ENCODE data around the gene MICU2. TPM values are rescaled to one million over a fixed set of nuclear protein-coding genes. Genes with fewer than 3 reads are reported as not detected.

MICU2 gene
- total RNA-seq, 2 experiments from 2014 or later = 28.0 to 30.5 TPM

DNA sequence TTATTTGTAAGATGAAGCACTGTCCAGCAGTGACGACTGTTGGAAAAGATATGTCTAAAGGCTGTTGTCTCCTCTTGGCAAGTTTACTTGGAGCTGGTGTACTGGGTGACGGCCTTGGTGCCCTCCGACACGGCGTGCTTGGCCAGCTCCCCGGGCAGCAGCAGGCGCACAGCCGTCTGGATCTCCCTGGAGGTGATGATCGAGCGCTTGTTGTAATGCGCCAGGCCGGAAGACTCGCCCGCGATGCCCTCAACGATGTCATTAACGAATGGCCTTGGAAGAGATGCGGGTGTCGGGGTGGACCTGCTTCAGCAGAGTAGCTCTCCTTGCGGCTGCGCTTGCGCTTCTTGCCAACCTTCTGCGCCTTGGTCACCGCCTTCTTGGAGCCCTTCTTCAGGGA is 120.2 kb downstream of the MICU2 start:
- DNase-seq (no peak), ATAC-seq (no peak)
- ChIA-PET CTCF (no interaction called here), POLR2A (no interaction called here)
- no peak overlapping the region for H3K4me3 Mint-ChIP-seq
- H3K4me1 Mint-ChIP-seq (ENCODE audit: low read depth) = no peaks in the 10 kb centered on the region
- H3K27me3 Mint-ChIP-seq = no peaks in the 10 kb centered on the region
- H3K27ac Mint-ChIP-seq = no peak overlapping the region
- intact Hi-C loops (cut with micrococcal nuclease) = no loop called here
- peaks cover 18% of the 10 kb centered on the region for H3K9me3 Mint-ChIP-seq
- H3K36me3 Mint-ChIP-seq (ENCODE audit: low read depth) = peaks cover 12% of the 10 kb centered on the region
- TF ChIP-seq, protein P1, sequence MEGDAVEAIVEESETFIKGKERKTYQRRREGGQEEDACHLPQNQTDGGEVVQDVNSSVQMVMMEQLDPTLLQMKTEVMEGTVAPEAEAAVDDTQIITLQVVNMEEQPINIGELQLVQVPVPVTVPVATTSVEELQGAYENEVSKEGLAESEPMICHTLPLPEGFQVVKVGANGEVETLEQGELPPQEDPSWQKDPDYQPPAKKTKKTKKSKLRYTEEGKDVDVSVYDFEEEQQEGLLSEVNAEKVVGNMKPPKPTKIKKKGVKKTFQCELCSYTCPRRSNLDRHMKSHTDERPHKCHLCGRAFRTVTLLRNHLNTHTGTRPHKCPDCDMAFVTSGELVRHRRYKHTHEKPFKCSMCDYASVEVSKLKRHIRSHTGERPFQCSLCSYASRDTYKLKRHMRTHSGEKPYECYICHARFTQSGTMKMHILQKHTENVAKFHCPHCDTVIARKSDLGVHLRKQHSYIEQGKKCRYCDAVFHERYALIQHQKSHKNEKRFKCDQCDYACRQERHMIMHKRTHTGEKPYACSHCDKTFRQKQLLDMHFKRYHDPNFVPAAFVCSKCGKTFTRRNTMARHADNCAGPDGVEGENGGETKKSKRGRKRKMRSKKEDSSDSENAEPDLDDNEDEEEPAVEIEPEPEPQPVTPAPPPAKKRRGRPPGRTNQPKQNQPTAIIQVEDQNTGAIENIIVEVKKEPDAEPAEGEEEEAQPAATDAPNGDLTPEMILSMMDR (IDR thresholded peaks at IDR 0.05) = no peak

DNA sequence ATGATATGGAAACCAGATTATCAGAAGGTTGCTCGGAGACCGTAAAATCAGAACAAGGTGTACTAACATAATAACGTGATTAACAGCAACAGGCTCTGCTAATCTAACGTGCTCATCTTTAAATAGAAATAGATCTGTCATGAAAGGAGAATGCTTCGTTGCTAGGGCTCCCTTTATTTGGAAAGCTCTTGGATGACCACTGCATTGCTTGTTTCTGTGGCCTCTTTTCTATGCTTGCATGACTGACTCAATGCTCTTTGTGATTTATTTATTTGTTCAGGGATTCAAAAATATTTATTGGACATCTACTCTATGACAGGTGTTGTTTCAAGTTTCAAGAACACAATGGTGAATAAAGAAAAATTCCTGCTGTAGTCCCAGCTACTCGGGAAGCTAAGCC is 122.6 kb downstream of the MICU2 start:
- ATAC-seq = no peak
- POLR2A ChIA-PET = no interaction called here
- TF ChIP-seq, protein P1 (IDR thresholded peaks at IDR 0.05) = no peak
- no peak for DNase-seq
- H3K4me3 Mint-ChIP-seq = no peak overlapping the region
- peaks cover 7% of the 10 kb centered on the region for H3K4me1 Mint-ChIP-seq (ENCODE audit: low read depth)
- intact Hi-C loops (cut with micrococcal nuclease) = no loop called here
- peaks cover 5% of the 10 kb centered on the region for H3K9me3 Mint-ChIP-seq
- H3K27ac Mint-ChIP-seq = no peak overlapping the region
- H3K27me3 Mint-ChIP-seq = no peaks in the 10 kb centered on the region
- CTCF ChIA-PET = interaction anchor here (1.2 kb wide), 1 partner anchor 184 kb away, joined by 6 read pairs; no protein-coding TSS in a partner anchor
- H3K36me3 Mint-ChIP-seq (ENCODE audit: low read depth) = peaks cover 2% of the 10 kb centered on the region

DNA sequence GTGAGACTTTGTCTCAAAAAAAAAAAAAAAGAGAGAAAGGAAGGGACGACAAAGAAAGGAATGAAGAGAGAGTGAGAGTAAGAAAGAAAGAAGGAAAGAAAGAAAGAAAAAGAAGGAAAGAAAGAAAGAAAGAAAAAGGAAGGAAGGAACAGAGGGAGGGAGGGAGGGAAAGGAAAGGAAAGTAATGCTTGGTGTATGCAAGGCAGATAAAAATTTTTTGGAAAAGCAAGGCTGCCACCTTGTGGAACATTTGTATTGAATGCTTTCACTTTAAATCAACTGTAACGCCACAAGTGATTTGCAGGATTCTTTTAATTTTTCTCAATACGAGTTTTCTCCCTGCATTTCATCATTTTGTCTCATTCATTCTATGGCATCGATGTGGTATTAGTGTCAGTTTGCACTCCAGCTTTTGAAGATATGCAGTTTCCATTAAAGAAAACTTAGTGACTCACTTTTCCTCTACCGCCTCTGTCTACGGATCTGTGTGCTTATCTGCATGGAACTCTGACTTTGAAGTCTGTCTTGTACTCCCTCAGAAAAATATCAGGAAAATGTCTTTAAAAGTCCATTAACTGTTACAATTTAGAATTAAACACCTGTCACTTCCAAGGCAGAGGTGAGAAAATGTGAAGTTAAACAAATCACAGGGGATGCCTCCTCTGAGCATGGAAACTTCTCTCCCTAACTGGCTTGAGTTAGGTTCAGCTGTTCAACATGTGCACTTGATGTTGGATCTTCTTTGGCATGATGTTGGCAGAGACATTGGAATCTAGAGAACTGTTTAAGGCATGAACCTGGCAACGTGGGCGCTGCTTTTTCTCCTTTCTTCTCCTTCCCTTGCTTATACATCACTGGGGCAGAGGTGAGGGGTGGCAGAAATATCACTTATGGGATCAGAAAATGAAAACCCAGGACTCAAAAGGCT is 124.8 kb downstream of the MICU2 start:
- POLR2A ChIA-PET = interaction anchor here (0.6 kb wide), 1 partner anchor 313 kb away, joined by 3 read pairs; no protein-coding TSS in a partner anchor
- H3K27ac Mint-ChIP-seq = no peak overlapping the region
- CTCF ChIA-PET = interaction anchor here (0.9 to 5.1 kb wide), 16 partner anchors 9 to 368 kb away, joined by 3 to 95 read pairs (median 4); no protein-coding TSS in a partner anchor
- H3K36me3 Mint-ChIP-seq (ENCODE audit: low read depth) = no peaks in the 10 kb centered on the region
- peak overlapping the region; percentile 7 for H3K4me3 Mint-ChIP-seq
- ATAC-seq = no peak
- TF ChIP-seq, protein P1 (IDR thresholded peaks at IDR 0.05) = peak; percentile 73
- peaks cover 7% of the 10 kb centered on the region for H3K4me1 Mint-ChIP-seq (ENCODE audit: low read depth)
- no peaks in the 10 kb centered on the region for H3K27me3 Mint-ChIP-seq
- no peaks in the 10 kb centered on the region for H3K9me3 Mint-ChIP-seq
- intact Hi-C loops (cut with micrococcal nuclease) = loop anchor here (5.0 kb wide), 2 partner anchors 367 to 537 kb away; no protein-coding TSS in a partner anchor
- DNase-seq = peak; percentile 63

DNA sequence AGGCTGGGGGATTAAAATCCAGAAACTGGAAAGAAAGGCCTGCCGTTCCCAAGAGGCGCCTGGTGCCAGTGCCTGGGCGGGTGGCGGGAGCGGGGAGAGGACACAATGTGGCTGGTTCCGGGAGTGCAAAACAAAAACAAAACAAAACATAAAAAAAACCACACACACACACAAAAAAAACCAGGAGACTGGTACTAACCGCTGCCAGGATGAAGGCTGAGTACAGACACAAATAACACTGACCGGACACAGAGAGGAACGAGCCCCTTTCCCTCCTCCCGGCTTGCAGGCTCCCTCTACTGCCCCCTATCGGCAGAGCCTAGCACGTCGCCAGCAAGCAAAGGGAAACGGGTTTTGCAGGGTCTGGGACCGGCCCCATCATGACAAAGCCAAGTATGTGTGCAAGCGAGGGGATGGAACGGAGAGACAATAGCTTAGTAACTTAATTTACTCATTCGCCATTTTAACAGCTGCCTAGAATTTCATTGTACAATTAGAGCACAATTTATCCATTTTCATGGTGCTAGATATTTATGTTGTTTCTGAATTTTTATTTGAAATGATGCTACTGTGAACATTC is 127.0 kb downstream of the MICU2 start:
- Mint-ChIP-seq H3K4me1 (ENCODE audit: low read depth) (peaks cover 7% of the 10 kb centered on the region), H3K27ac (peak overlapping the region; percentile 79), H3K27me3 (no peaks in the 10 kb centered on the region), H3K36me3 (ENCODE audit: low read depth) (no peaks in the 10 kb centered on the region), H3K4me3 (peak overlapping the region; percentile 79), H3K9me3 (no peaks in the 10 kb centered on the region)
- ATAC-seq (peak; percentile 95), DNase-seq (peak; percentile 90)
- TF ChIP-seq, protein P1 (IDR thresholded peaks at IDR 0.05) = peak; percentile 92
- ChIA-PET POLR2A (interaction anchor here (0.5 to 2.0 kb wide), 3 partner anchors 14 to 179 kb away, joined by 3 to 5 read pairs (median 3); no protein-coding TSS in a partner anchor), CTCF (interaction anchor here (0.6 to 5.1 kb wide), 58 partner anchors 10 to 785 kb away, joined by 3 to 95 read pairs (median 4); partner anchors contain the start of genes MRPL57, SKA3 and ZDHHC20)
- intact Hi-C loops (cut with micrococcal nuclease) = loop anchor here (2.0 to 5.0 kb wide), 3 partner anchors 180 to 535 kb away; no protein-coding TSS in a partner anchor

All from activated CD8-positive, alpha-beta T cell treated with anti-CD3 and anti-CD28 coated beads for 36 hours (primary cell).